Fibroblast of skin of left biceps (primary cell): ENCODE measurements around the gene COMMD10.

Experiments used
- DNase-seq, 2 experiments: peaks; one replicate each; pipeline ENCODE4 v3.0.0-alpha.2; 2013; ENCODE audit warnings: low read depth in 2 of 2

COMMD10 gene

GRCh38 chr5:116216246-116216645 lies 131.4 kb downstream of the COMMD10 start:
- DNase-seq, result no peak

- no peak for DNase-seq
These were observed 140.6 kb downstream of the COMMD10 start for GRCh38 chr5:116225281-116225922.

- no peak for DNase-seq
These were observed 144.4 kb downstream of the COMMD10 start for GRCh38 chr5:116229131-116229689.

GRCh38 chr5:116231288-116231687 lies 146.5 kb downstream of the COMMD10 start:
- DNase-seq, result no peak

- no peak for DNase-seq
These were observed 149.9 kb downstream of the COMMD10 start for GRCh38 chr5:116234681-116235080.

- peak; percentile 16 to 43 for DNase-seq
These were observed 153.2 kb downstream of the COMMD10 start for GRCh38 chr5:116237917-116238500.

- DNase-seq, result peak; percentile 23 to 35
These were observed 157.5 kb downstream of the COMMD10 start for GRCh38 chr5:116242343-116242742.

GRCh38 chr5:116248432-116248831 lies 163.6 kb downstream of the COMMD10 start:
- DNase-seq, result no peak

GRCh38 chr5:116249648-116250047 lies 164.8 kb downstream of the COMMD10 start:
- DNase-seq, result no peak

- DNase-seq, result no peak
These were observed 171.9 kb downstream of the COMMD10 start for GRCh38 chr5:116256717-116257116.

GRCh38 chr5:116265471-116265870 lies 180.6 kb downstream of the COMMD10 start:
- no peak for DNase-seq

- no peak for DNase-seq
These were observed 186.7 kb downstream of the COMMD10 start for GRCh38 chr5:116271446-116272025.

GRCh38 chr5:116272281-116272941 lies 187.6 kb downstream of the COMMD10 start:
- DNase-seq, result no peak

- DNase-seq, result no peak
These were observed 188.8 kb downstream of the COMMD10 start for GRCh38 chr5:116273448-116274242.

GRCh38 chr5:116274251-116274650 lies 189.4 kb downstream of the COMMD10 start:
- no peak for DNase-seq

GRCh38 chr5:116275282-116275681 lies 190.5 kb downstream of the COMMD10 start:
- DNase-seq, result no peak

- DNase-seq, result no peak
These were observed 192.1 kb downstream of the COMMD10 start for GRCh38 chr5:116276952-116277351.

GRCh38 chr5:116280149-116280803 lies 195.5 kb downstream of the COMMD10 start:
- no peak for DNase-seq

- DNase-seq, result no peak
These were observed 196.5 kb downstream of the COMMD10 start for GRCh38 chr5:116281309-116281708.

GRCh38 chr5:116288524-116288923 lies 203.7 kb downstream of the COMMD10 start:
- no peak for DNase-seq

- no peak for DNase-seq
These were observed 204.5 kb downstream of the COMMD10 start for GRCh38 chr5:116289276-116289675.
